GM18498 (cell line): Measurements from ENCODE around the gene CARMIL1.

ENCODE experiments used
- ATAC-seq: cut with Tn5 transposase; IDR thresholded peaks from one replicate; pipeline ENCODE4 v1.9.1; 2021; ENCODE audit warnings: mild to moderate bottlenecking, moderate library complexity; ENCODE audit not compliant: unreplicated experiment

Gene CARMIL1

DNA sequence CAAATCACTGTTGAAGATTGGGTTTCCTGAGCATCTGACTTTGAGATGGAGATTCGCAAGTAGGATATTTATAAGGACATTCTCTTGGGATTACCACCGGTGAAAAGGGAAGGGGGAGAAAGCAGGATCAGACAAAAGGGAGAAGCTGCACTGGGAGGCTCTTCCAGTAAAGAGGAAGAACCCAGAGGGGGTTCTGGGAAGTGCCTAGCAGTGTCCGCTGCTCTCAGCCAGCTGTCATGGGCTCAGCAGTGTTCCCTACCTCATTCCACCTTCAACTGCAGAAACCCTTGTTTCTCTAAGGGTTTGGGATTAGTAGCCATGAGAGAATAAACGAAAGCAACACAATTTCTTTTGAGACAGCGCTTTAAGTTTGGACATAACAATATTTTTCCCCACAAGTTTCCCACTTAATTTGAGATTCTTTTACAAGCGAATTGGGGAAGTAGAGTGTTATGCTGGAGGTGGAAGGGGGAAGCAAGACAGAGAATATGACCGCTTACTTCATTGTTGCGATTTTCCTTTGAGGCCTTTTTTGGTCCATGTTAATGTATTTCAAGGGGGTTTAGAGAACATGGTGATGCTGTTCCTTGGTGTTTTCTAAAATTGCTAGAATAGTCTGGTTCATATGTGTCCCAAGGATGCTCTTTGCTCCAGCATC, 218.3 kb downstream of the CARMIL1 start:
- no peak for ATAC-seq

DNA sequence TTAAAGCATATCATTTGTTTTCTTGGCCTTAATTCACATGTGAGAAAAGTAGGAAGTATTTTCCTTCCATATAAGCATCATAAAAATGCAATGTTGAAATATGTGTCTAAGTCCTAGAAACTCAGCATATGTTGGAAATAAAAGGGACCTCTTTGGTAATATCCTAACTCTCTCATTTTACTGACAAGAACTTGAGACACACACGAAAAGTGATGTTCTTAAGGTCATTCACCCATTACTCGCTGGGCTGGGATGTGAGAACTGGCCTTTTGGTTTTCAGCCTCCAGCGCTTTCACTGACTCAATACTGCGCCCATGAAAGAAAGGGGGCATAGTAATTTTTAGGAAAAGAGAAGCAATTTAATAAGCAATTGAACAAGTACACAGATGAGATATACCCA, 219.3 kb downstream of the CARMIL1 start:
- no peak for ATAC-seq

DNA sequence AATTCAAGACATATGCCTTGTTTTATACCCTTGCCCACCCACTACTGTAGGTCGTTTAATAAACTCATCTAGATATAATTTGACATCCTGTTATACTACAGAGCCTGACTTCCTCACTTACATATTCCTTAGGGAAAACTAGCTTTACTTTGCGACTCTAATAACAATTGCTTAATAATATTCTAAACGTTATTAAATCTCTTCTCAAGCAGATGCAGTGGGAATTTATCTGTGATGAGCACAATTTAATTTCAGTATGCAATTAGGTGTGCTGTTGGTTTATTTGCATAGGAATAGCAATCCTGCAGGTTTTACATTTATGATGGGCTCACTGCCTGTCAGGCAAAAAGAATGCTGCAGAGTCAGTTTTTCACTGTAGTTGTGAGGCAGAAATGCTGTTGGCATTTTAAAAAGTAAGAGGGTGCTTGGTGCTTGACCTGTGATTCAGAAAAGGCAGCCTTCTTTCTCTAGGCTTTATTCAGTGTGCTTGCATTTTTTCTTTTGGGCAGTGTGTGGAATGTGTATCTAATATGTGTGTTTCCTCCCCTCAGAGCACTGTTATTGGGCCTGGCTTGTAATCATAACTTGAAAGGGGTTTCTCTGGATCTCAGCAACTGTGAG, 220.6 kb downstream of the CARMIL1 start:
- ATAC-seq, result no peak

DNA sequence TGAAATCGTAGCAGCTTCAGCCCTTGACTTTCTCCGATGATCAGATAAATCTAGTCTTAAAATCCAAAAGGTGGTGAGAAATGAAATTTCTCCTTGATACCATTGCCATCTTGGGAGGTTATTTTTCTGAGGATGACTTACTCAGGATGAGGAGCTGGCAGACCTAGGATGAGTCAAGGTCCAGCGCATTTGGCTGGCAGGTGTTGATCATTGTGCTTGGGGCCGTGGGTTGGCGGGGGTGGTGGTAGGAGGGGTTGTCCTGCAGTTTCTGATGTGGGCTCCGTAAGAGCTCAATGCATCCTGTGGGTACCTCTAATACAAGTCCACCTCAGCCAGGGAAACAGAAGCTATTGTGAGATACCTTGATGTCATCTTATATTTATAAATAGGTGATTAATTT, 224.5 kb downstream of the CARMIL1 start:
- no peak for ATAC-seq

DNA sequence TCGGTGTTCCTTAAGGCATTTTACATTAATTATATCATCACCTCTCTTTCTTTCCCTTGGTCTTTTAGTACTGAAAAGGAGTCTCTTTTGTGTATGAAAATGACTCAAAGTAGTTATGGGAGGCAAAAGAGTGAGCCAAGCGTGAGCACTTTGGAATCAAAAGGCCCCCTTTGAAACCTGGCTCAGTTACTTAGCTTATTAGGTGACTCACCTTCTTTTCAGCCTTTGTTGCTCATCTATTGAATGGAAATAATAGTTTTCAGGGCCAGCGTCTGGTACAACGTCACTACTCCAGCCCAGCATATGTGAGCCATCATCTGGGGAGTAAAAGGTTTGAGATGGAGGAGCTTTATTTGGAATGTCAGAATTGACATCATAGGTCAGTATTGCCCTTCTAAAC, 225.5 kb downstream of the CARMIL1 start:
- no peak for ATAC-seq

DNA sequence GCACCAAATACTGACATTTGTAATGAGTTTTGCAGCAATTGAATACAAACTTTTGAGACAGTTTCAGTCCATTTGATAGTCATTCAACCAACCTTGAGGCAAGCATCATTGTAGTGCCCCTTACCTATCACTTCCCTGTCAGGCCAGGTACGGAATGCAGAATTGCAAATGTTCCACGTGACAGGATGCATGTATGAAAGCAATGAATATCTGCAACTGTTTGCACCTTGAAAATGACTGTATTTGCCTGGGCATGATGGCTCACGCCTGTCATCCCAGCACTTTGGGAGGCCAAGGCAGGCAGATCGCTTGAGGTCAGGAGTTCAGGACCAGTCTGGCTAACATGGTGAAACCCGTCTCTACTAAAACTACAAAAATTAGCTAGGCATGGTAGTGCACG, 226.8 kb downstream of the CARMIL1 start:
- no peak for ATAC-seq

DNA sequence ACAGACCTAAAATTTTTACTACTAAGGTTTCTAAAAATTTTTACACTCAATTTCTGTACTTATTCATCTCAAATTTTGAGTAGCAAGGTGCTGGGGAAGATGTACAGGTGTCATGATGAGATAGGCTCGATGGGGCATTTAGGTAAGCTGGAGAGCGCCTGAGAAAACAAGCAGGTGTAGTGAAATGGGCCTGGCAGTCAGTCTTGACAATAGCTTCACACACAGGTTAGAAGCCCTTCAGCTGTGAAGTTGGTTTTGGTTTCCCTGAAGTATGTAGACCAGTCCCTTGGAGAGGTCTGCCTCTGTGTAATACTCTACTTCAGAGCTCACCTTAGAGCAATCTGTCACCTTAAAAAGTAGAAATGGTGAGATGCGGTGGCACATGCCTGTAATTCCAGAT, 228.9 kb downstream of the CARMIL1 start:
- no peak for ATAC-seq

DNA sequence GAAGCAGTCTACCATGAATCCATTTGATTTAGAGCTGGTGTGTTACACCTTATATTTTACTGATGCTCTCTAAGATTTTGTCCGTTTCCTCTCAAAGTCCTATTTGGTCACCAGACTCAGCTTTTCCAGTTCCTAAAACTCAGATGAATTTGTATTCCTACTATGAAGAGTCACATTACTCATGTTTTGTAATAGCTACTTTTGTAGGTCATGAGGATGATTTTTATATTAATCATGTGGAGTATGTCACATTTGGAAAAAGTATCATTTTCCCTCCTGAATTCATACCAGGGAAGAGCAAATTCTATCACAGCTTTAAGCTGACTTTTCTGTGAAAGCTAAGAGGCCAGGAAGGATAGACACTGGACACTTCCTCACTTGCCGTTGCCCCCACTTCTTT, 232.2 kb downstream of the CARMIL1 start:
- ATAC-seq, result no peak

DNA sequence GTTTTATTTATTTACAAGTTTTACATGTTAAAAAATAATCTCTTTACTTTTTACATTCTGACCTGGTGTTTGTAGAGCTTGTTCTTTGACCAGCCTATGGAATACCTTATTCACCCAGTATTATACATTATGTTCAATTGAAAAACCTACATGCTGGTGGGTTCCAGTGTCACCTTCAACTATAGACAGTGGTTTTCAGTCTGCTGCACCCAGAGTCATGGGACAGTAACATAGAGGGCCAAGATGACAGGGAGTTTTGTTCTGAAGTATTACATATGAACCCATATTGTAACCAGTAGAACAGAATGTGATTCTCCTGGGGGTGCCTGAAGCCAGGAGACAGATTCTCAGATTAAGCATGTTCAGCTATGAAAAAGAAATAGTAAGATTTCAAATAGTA, 233.4 kb downstream of the CARMIL1 start:
- no peak for ATAC-seq

DNA sequence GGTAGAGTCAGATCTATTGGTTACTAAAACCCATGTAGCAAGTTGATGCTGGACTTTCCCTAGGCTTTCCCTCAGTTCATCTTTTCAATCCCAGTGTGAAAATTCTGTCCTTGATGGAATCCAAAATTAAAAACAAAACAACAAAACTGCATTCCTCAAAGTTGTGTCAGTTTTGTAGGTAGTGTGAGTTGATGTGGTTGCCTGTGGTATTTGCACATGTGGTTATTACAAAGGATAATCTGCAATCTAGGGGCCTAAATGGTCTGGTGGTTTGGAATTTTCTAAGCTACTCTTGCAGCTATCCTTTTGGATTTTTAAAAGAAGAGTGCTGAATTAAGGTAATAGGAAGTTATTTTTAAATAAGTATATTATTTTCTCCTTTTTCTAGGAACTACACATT, 240.7 kb downstream of the CARMIL1 start:
- no peak for ATAC-seq

DNA sequence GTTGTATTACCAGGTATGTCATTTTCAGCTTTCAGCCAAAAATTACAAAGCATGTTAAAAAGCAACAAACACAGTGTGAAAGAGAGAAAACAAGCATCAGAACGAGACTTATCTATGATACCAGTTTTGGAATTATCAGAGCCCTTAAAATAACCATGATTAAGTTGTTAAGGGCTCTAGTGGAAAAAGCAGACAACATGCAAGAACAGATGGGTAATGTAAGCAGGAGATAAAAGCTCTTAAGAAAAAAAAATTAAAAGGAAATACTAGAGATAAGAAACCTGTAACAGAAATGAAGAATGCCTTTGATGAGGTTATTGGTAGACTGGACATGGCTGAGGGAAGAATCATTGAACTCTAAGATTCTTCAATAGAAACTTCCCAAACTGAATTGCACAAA, 245.4 kb downstream of the CARMIL1 start:
- ATAC-seq, result no peak

DNA sequence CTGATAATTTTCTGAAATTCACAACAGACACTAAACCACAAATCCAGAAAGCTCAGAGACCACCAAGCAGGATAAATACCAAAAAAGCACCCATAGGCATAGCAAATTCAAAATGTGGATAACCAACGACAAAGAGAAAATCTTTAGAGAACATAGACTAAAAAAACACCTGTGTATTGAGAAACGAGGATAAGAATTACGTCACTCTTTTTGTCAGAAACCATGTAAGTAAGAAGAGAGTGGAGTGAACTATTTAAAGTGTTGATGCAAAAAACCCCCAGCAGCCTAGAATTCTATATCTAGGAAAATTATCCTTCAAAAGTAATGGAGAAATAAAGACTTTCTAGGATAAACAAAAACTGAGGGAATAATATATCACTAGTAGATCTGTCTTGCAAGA, 245.9 kb downstream of the CARMIL1 start:
- no peak for ATAC-seq

DNA sequence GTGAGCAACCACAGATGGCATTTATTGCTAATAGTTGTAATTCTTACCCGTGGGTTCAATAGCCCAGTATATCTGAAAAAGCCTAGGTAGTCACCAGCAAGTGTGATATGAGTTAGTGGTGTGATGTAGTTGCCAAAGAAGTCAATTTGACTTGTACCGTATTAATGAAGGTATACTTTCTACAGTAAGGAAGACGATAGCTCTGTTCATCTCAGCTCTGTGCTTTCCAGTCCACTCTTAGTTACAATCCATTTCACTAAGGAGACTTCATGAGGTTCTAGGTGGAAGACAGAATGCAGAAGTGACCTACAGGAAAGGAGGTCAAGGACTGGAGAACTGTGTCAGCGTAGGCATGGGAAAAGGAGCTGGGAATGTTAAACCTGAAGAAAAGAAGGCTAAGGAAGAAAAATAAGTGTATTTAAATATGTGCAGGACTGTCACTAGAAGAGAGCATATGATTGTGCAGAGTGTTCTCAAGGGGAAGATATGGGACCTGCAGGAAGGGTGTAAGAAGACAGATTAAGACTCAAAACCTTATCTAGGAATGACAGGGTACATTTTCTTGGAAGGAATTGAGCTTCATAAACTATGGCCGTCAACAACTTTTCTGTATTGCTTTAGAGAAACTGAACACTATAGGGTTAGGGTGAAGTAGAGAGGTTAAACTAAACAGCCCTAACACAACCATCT, 255.9 kb downstream of the CARMIL1 start:
- no peak for ATAC-seq

DNA sequence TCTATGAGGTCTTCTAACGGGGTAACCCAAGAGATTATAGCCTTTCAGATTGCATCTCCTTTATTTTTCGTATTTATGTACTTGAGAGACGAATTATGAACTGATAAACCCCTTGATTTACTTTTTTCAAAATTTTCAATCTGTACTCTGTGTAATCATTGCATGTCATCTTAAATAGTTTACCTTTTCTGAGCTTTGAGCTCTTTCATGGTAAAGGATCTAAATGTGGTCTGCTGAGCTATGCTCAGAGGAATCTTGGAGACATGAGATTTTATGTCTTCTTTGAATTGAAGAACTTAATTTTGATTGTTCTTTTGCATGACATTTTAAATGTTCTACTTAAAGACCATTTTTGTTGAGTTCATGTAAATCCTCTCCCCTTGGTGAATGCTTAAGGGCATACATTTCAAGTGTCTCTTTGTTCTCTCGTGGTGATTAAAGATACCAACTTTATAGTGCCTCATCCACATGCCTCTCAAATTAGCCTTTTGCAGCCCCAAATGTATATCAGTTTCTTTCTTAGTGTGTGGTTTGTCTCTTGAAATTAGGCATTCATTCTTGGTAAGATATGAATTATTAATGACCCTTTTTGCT, 256.6 kb downstream of the CARMIL1 start:
- no peak for ATAC-seq

DNA sequence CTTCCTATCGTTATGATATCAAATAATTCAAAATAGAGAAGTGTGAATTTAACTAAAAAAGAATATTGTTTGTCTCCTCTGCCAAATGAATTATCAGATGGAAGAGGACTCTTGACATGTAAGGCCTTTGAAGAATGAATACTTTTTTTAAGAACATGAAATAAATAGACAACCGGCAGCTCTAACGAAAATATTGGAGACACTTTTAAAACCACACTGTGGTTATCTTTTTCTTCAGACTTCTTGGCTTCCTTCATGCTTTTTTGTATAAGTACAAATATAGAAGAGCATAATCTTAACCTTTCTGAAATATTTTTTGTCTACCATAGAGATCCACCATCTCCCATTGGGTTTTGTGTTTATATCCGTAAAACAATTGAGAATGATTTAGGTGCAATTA, 257.6 kb downstream of the CARMIL1 start:
- no peak for ATAC-seq

DNA sequence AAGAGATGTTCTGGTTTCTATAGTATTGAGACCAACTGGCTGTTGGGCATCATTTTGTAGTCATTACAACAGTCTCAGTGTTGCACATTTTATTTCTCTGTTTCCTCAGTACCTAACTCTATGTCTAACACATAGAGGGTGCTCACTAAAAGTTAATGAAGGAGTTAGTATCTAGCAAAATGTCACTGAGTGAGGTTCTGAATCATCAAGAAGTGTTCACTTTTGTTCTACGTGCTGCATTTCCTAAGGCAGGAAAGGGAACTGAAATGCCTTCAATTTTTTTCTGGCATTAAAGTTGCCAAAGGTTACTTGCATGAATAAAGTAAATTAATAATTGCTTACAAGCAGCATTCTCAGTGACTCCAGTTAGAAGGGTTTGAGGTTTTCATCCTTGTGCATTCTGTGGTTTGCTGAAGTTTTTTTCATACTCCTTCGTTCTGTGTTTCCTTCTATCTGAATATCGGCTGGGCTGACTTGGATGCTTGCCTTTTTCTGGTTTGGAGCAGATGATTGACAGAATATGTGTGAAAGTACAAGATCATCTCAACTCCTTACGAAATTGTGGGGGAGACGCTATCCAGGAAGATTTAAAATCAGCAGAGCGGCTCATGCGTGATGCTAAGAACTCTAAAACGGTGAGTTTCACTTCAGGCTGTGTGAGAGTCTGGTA, 258.3 kb downstream of the CARMIL1 start:
- ATAC-seq, result no peak

DNA sequence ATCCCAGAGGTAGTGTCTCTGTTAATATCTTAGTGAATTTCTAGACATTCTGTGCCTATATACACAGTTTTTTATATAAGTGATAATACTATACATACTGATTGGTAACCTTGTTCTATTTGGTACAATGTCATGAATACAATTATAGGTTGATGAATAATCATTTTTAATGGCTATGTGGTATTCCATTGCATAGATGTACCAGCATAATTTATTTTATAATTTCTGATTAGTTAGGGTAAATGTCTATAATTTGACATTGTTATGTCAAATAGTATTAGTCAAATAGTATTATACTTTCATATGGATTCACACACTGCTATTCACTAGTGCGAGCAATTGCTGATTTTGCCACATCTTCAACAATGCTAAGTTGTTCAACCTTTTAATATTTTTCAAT, 262.1 kb downstream of the CARMIL1 start:
- ATAC-seq, result no peak

DNA sequence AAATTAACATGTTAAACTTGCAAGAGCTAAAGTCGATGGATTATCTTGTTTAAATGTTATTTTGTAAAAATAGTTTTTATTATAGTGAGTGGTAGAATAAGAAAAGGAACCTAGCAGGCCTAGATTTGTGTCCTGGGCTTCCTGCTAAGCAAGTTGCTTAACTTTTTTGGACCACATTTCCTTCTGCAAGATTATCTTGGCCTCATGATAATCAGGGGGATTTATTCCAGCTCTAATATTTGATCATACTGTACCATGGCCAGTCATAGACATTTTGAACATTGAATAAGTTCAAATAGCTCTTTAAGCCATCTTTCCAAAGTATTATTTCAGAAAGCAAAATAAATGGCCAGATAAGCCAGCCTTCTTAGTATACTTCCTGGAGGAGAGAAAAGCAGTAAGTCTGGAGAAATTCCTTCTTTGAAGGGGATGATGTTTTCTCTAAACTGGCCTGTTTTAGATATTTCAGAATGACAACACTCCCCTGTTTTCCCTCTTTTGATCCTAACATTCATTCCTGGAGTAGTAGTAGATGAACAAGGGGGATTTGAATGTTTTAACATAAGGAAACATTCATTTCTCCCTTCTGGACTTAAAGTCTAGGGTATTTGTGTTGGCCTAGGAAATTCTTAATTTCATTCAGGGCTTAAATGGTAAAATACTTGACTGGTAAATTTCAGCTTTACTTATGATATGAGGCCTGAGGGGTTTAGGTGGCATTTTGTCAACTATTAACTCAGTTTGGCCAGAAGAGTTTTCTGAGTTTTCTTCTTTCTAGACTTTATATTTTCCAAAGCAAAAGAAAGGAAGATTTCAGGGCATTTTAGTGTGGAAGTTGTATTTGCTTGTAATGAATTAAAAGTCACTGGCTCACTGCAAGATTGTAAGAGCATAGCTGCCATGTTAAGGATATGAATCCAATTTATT, 264.1 kb downstream of the CARMIL1 start:
- ATAC-seq, result no peak

DNA sequence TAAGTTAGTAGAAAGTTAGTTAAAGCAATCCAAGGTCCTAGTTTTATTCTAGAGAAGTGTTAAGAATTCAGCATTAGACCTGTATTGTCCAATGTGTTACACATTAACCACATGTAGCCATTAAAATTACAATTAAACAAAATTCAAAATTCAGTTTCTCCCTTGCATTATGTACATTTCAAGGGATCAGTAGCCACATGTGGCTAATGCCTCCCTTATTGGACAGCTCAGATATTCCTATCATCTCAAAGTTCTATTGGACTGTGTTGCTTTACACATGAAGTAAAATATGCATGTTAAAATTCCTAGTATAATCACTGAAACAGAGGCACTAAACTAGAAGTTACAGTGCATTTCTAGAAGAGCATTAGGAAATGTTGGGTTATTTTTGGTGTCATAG, 265.7 kb downstream of the CARMIL1 start:
- no peak for ATAC-seq

DNA sequence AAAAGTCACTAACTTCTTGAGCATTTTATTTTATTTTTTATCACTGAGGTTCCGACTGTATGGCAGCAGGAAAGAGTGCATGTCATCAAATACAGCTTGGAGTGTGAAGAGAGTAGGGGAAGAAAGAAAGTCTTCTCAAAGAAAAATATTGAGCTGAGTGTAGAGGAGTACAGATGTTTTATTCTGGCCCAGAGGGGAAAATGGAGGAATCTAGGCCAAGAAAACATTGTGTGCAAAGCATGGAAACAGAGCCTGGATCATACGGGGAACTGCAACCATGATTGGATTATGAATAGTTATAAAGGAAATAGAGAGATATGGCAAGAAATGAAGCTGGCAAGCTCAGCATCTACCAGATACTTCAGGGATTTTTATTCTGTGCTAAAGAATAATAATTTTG, 268.6 kb downstream of the CARMIL1 start:
- no peak for ATAC-seq
